ENCODE measurements around the gene ACSL3. TPM values are rescaled to one million over a fixed set of nuclear protein-coding genes. Genes with fewer than 3 reads are reported as not detected.
"Not testable (repeated sequence)": the region's sequence is repeated elsewhere in the genome, so short reads cannot be mapped to it uniquely, and the experiment has no call there.

ACSL3 gene
- total RNA-seq, 2 donors from 2014 or later: 93.1 to 119 TPM

GRCh38 chr2:222848031-222848430, 12.8 kb upstream of the ACSL3 start:
- ATAC-seq; intact Hi-C loops (cut with DNase I, micrococcal nuclease); DNase-seq: not testable (repeated sequence)

GRCh38 chr2:222848862-222849261, 12.0 kb upstream of the ACSL3 start:
- no peak for ATAC-seq
- intact Hi-C loops (cut with DNase I, micrococcal nuclease): no loop called here
- DNase-seq: no peak

DNA sequence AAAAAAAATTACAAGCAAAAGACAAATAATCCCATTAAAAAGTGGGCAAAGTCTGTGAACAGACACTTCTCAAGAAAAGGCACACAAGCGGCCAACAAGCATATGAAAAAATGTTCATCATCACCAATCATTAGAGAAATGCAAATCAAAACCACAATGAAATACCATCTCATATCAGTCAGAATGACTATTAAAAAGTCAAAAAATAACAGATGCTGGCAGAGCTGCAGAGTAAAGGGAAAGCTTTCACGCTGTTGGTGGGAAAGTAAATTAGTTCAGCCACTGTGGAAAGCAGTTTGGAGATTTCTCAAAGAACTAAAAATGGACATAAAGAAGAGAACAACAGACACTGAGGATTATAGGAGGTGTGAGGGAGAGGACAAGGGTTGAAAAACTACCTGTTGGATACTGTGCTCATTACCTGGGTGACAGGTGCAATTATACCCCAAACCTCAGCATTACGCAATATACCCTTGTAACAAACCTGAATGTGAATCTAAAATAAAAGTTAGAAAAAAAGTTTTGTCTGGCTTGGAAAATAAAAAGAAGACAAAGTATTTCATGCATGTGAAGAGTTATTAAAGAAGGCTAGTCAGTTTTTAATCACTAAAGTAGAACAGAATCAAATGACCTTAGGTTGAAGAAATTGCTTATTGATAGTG, 8.7 kb upstream of the ACSL3 start:
- intact Hi-C loops (cut with DNase I, micrococcal nuclease): no loop called here
- DNase-seq: no peak
- no peak for ATAC-seq

- no peak for ATAC-seq
- intact Hi-C loops (cut with DNase I, micrococcal nuclease): no loop called here
- DNase-seq: no peak
Measured at GRCh38 chr2:222854773-222855700, 5.8 kb upstream of the ACSL3 start.

DNA sequence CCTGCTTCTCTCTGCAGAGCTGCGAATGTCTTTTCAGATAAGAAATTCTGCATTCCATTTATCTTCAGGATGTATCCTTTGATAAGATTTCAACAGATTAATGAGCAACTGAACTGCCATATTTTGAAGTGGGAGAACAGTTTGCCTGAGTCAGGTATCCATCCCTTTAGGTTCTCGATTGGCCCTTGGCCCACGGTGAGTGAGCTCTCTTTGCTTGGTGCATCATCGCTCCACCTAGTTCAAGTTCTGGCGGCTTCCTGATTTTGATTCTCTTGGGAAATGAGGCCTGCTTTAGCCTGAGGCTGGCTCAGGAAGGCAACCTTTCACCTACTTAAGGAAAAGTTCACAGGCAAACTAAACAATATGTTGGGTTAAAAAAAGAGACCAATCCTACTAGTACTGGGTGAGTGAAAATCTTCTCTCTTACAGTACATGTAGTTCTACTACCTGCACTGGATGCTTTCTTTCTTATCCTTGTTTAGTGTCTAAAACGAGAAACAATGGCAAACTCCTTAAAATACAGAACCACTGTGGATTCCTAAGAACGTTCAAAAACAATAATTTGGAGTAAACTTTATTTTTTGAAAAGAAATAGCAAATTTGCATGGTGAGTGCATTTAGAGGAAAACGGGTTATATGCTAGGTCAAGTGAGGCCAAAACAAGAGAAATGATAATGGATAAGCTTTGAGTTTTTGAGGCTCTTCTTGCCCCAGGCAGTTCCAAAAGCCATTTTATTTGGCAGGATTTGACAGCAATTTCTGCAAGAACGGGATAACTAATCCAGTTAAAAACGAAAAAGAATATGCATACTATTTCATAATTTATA, 837 bp upstream of the ACSL3 start:
- ATAC-seq: peak; percentile 45
- intact Hi-C loops (cut with DNase I, micrococcal nuclease): loop anchor here in 1 of 2 donors (5.0 kb wide), 1 partner anchor 153 kb away; no protein-coding TSS in a partner anchor
- DNase-seq: peak; percentile 44 to 74

DNA sequence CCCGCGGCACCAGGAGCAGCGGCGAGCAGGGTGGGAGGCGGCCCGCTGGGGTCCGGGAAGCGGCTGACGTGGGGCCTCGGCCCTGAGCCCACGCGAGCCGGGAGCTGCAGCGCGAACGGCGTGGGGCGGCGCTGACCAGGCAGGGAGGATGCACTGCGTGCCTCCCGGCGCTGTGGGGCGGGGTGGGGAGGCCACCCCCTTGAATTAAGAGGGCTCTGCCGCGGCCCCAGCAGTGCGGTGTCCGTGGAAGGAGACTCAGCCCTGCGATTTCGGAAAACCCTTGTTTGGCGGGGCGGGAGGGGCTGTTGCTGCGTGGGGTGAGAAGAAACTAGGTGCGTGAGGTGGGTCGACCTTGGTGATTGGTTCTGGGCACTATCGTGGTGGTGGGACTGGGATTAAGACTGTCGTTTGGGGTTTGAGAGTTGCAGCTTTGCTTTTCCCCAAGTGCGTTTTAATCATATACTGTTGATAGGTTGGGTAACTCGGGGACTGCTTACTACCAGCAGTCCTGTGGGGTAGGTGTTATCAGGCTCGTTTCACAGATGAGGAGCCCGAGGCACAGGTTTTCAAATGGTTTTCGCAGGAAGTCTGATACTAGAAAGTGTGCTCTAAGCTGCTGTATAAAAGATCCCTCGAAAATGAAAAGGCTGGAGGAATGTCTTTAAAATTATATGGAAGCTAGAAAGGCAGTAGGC, 722 bp downstream of the ACSL3 start:
- DNase-seq (peak; percentile 48 to 59), ATAC-seq (peak; percentile 43)
- intact Hi-C loops (cut with DNase I, micrococcal nuclease): loop anchor here in 1 of 2 donors (5.0 kb wide), 1 partner anchor 154 kb away; no protein-coding TSS in a partner anchor

GRCh38 chr2:222862106-222862908, 1.5 kb downstream of the ACSL3 start:
- ATAC-seq (peak; percentile 30), DNase-seq (no peak)
- intact Hi-C loops (cut with DNase I, micrococcal nuclease): loop anchor here in 1 of 2 donors (5.0 kb wide), 1 partner anchor 155 kb away; no protein-coding TSS in a partner anchor

DNA sequence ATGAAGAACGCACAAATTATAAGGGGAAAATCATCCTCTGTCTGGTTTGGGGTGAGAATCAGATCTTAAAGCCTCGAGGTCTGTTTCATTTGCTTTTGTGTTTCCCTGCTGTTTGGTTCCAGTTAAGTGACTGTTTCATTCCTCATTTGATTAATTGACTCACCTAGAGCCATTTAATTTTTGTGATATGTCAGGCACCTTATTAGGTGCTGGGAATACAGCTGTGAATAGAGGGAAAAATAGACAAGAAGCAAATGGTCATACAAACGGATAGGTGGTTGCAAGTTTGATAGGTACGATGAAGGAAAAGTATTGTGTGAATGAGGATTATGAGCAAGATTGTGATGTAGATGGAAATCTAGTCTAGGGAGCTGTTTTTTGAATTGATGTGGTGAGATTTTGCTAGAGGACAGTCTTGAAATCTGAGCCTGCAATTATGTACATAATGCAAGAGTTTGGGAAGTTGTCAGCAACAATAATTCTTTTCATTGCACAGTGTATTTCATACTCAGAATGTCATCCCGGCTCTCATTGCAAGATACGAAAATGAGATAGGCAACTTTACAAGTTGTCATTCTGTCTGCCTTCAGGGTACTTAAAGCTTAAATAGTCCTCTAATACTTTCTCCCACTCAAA, 2.2 kb downstream of the ACSL3 start:
- intact Hi-C loops (cut with DNase I, micrococcal nuclease): loop anchor here in 1 of 2 donors (5.0 kb wide), 1 partner anchor 156 kb away; no protein-coding TSS in a partner anchor
- DNase-seq (no peak), ATAC-seq (no peak)

- intact Hi-C loops (cut with DNase I, micrococcal nuclease): loop anchor here in 1 of 2 donors (5.0 kb wide), 1 partner anchor 157 kb away; no protein-coding TSS in a partner anchor
- ATAC-seq (no peak), DNase-seq (no peak)
Measured at GRCh38 chr2:222864296-222864695, 3.5 kb downstream of the ACSL3 start.

GRCh38 chr2:222865301-222865700, 4.5 kb downstream of the ACSL3 start:
- ATAC-seq: no peak
- intact Hi-C loops (cut with DNase I, micrococcal nuclease): no loop called here
- no peak for DNase-seq

GRCh38 chr2:222866358-222866960, 5.6 kb downstream of the ACSL3 start:
- ATAC-seq (peak; percentile 56), DNase-seq (no peak)
- intact Hi-C loops (cut with DNase I, micrococcal nuclease): no loop called here

- ATAC-seq; DNase-seq; intact Hi-C loops (cut with DNase I, micrococcal nuclease): not testable (repeated sequence)
Measured at GRCh38 chr2:222868560-222869251, 7.9 kb downstream of the ACSL3 start.

DNA sequence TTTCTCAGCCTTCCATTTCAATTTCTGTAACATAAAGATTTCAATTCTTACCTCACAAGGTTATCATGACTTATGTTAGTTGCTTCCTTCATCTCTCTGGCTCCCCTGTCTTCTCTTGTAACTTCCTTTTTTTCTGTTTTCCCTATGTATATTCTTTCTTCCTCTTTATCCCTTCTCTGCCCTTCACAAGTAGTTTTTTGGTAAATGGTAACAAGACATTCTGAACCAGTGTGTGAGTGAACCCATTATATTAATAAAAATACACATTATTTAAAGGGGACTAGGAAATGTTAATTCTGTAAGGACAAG, 8.4 kb downstream of the ACSL3 start:
- DNase-seq (no peak), ATAC-seq (no peak)
- intact Hi-C loops (cut with DNase I, micrococcal nuclease): no loop called here

DNA sequence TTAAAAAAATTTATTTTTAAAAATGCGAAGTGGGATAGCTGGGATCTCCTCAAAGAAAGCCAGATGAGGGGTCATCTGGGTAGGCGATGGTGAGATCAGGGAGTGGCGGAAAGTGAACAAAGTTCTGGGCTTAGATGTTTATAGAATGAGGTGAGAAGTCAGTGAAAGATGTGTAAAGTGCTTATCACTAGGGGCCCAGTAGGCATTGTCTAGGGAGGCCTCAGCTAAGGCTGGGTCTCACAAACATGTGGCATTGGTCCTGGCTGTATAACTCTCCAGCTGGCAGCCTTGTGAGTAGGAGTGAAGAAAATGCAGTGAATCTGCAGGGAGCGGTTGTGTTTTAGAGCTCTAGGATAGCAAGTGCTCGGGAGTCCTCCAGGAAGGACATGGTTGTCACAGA, 10.5 kb downstream of the ACSL3 start:
- ATAC-seq (peak; percentile 66), DNase-seq (no peak)
- intact Hi-C loops (cut with DNase I, micrococcal nuclease): no loop called here

- no peak for ATAC-seq
- intact Hi-C loops (cut with DNase I, micrococcal nuclease): no loop called here
- DNase-seq: no peak
Measured at GRCh38 chr2:222872551-222872950, 11.7 kb downstream of the ACSL3 start.

DNA sequence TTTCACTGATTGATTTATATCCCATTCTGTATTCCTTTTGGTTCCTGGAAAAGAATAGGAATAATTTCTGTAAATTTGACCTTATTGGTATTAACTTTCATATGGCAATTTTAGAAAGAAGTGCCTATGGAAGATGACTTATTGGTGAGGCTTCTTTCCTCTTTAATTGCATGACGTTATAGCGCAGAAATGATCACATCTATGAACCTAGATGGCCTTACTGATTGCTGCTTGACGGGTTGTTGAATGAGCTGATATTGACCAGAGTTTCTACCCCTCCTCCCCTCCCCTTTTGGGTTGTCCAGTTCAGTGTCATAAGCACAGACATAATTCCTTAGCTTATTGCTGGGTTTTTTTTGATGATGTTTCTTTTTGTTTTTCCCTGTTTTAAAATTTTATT, 14.6 kb downstream of the ACSL3 start:
- no peak for ATAC-seq
- no peak for DNase-seq
- intact Hi-C loops (cut with DNase I, micrococcal nuclease): no loop called here

Measured in left colon (tissue), 2 donors.